Karpas-422 (cell line): ENCODE measurements around the gene LPCAT1. TPM values are rescaled to one million over a fixed set of nuclear protein-coding genes. Genes with fewer than 3 reads are reported as not detected.
"Not testable (repeated sequence)": the region's sequence is repeated elsewhere in the genome, so short reads cannot be mapped to it uniquely, and the experiment has no call there.

Experiments
- DNase-seq: peaks from one replicate; pipeline ENCODE4 v3.0.0-alpha.2; 2015
- H2AFZ ChIP-seq: fragments of 200-600 bp; sonication (generic); 2 replicates; pipeline ENCODE4 v1.6.1; 2014; ENCODE audit warnings: antibody characterized with exemption, low read length, mixed read lengths
- H3K27ac ChIP-seq: fragments of 200-600 bp; sonication (generic); 2 replicates; pipeline ENCODE4 v1.5.1; 2014; ENCODE audit warnings: mild to moderate bottlenecking, low read length, moderate library complexity
- H3K27me3 ChIP-seq: fragments of 200-600 bp; sonication (generic); 2 replicates; pipeline ENCODE4 v1.6.1; 2014; ENCODE audit warnings: low read length, mixed read lengths
- H3K36me3 ChIP-seq: fragments of 200-600 bp; sonication (generic); 2 replicates; pipeline ENCODE4 v1.6.1; 2014; ENCODE audit warnings: low read length, mixed read lengths; ENCODE audit not compliant: insufficient read depth
- H3K4me1 ChIP-seq: fragments of 200-600 bp; sonication (generic); 2 replicates; pipeline ENCODE4 v1.6.1; 2014; ENCODE audit warnings: mild to moderate bottlenecking, low read length, mixed read lengths
- H3K4me2 ChIP-seq: fragments of 200-600 bp; sonication (generic); 2 replicates; pipeline ENCODE4 v1.6.1; 2014; ENCODE audit warnings: low read length, low read depth, mild to moderate bottlenecking; ENCODE audit not compliant: poor library complexity, severe bottlenecking
- H3K4me3 ChIP-seq: fragments of 200-600 bp; sonication (generic); 2 replicates; pipeline ENCODE4 v1.5.1; 2014; ENCODE audit warnings: mild to moderate bottlenecking, antibody characterized with exemption, low read length, mixed read lengths
- H3K79me2 ChIP-seq: fragments of 200-600 bp; sonication (generic); 2 replicates; pipeline ENCODE4 v1.6.1; 2014; ENCODE audit warnings: mild to moderate bottlenecking, low read length, mixed read lengths
- H3K9ac ChIP-seq: fragments of 200-600 bp; sonication (generic); 2 replicates; pipeline ENCODE4 v1.6.0; 2014; ENCODE audit warnings: low read length
- H3K9me2 ChIP-seq: fragments of 200-600 bp; sonication (generic), shearing (Covaris generic); replicated peaks from 2 replicates; pipeline ENCODE4 v1.6.0; 2014; ENCODE audit warnings: mild to moderate bottlenecking, low read length, moderate library complexity; ENCODE audit not compliant: insufficient read depth
- H3K9me3 ChIP-seq: fragments of 300-700, 200-600 bp; sonication (generic); 2 replicates; pipeline ENCODE4 v1.6.1; 2014; ENCODE audit warnings: low read length, mixed read lengths
- H4K20me1 ChIP-seq: fragments of 200-600 bp; sonication (generic); 2 replicates; pipeline ENCODE4 v1.6.1; 2014; ENCODE audit warnings: mild to moderate bottlenecking, antibody characterized with exemption, low read length, low read depth; ENCODE audit not compliant: insufficient read depth
- total RNA-seq: library from RNA; depleted of rRNA; stranded (reverse); fragments of >200 nt; shearing (Covaris generic); gene quantifications from 2 replicates; pipeline ENCODE4 v1.2.3, GENCODE V29; 2014; ENCODE audit warnings: low replicate concordance

The LPCAT1 gene
- total RNA-seq, 1 experiment from 2014 or later: 115 TPM

- Histone ChIP-seq H3K79me2 (no peaks in the 10 kb centered on the region), H3K4me2 (no peak overlapping the region), H3K4me1 (no peaks in the 10 kb centered on the region), H3K36me3 (peaks cover 55% of the 10 kb centered on the region), H3K4me3 (no peak overlapping the region), H3K9me3 (no peaks in the 10 kb centered on the region; the same call in 1 of the 2 replicates), H3K27me3 (no peaks in the 10 kb centered on the region), H3K9me2 (no peaks in the 10 kb centered on the region), H4K20me1 (no peaks in the 10 kb centered on the region), H3K9ac (no peak overlapping the region), H2AFZ (no peak overlapping the region), H3K27ac (no peak overlapping the region)
- DNase-seq: no peak
Observed at GRCh38 chr5:1465117-1465516, 58.6 kb downstream of the LPCAT1 start.

DNA sequence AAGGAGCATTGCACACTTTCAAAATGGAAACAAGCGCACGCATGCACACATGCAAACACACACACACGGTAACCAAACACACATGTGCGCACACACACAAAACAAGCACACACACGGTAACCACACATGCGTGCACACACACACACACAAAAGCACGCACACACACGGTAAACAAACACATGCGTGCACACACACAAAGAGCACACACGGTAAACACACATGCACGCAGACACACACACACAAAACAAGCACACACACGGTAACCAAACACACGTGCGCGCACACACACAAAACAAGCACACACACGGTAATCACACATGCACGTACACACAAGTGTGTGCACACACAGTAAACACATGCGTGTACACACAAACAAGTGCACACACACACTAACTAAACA is 59.2 kb downstream of the LPCAT1 start:
- no peak overlapping the region for H3K4me3 ChIP-seq
- no peak for DNase-seq
- H3K9ac ChIP-seq: no peak overlapping the region
- no peaks in the 10 kb centered on the region; the same call in 1 of the 2 replicates for H3K9me3 ChIP-seq
- H3K27me3 ChIP-seq: no peaks in the 10 kb centered on the region
- H3K4me1 ChIP-seq: no peaks in the 10 kb centered on the region
- no peak overlapping the region for H3K27ac ChIP-seq
- H4K20me1 ChIP-seq: no peaks in the 10 kb centered on the region
- no peaks in the 10 kb centered on the region for H3K79me2 ChIP-seq
- H3K4me2 ChIP-seq: no peak overlapping the region
- H3K36me3 ChIP-seq: peaks cover 57% of the 10 kb centered on the region
- no peaks in the 10 kb centered on the region for H3K9me2 ChIP-seq
- H2AFZ ChIP-seq: no peak overlapping the region

DNA sequence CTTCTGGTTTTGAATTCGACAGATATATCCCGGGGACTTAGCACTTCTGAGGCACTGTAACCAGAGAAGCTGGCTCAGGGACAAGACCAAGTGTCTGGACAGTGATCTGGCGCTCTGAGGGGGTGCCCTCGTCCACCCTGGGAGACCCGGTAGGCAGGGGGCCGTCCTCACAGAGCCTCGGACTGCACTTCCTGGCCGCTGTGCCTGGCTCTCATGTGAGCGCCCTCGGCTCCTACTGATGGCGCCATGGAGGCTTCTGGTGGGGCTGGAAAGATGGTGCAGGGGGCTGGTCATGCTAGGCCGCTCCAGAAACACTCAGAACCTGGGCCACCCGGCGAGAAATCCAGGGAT is 59.7 kb downstream of the LPCAT1 start:
- H3K27me3 ChIP-seq: no peaks in the 10 kb centered on the region
- peaks cover 57% of the 10 kb centered on the region for H3K36me3 ChIP-seq
- H4K20me1 ChIP-seq: no peaks in the 10 kb centered on the region
- H3K79me2 ChIP-seq: no peaks in the 10 kb centered on the region
- H3K9ac ChIP-seq: no peak overlapping the region
- no peak overlapping the region for H2AFZ ChIP-seq
- DNase-seq: no peak
- no peak overlapping the region for H3K4me2 ChIP-seq
- no peaks in the 10 kb centered on the region for H3K4me1 ChIP-seq
- H3K27ac ChIP-seq: no peak overlapping the region
- no peaks in the 10 kb centered on the region; the same call in 1 of the 2 replicates for H3K9me3 ChIP-seq
- H3K9me2 ChIP-seq: no peaks in the 10 kb centered on the region
- H3K4me3 ChIP-seq: no peak overlapping the region

DNA sequence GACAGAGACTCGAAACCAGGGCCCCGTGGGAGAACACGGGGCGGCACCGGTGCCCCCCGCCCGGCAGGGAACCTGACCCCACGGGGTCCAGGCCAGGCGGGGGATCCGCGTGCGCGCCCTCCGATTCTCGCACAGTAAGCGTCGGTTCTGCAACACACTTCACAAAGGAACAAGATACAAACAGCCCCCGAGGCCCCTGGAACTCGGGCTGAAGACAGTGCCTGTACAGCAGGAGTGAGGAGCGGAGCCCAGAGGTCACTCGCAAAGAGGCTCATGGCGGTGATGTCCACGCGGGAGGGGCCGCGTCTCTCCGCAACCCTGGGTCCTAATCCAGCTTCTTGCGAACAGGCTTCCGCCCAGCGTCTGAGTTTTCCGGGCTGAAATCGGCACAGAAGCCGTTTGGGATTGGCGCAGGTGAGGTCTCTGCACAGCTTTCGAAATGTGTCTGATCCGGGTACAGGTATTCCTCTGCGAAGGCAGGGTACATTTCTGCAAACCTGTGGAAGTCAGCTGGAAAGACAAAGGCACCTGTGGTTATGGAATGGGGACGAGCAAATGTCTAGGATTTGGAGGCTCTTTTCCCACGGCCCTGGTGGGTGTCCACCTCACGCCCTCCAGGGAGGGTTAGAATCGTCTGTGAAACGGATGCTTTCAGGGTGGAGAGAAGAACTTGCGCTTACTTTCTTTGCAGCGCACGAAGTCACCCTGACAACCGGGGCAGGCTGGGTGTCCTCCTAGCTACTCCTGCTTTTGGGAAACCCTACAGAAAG is 60.2 kb downstream of the LPCAT1 start:
- peaks cover 53% of the 10 kb centered on the region for H3K36me3 ChIP-seq
- no peak overlapping the region for H2AFZ ChIP-seq
- no peaks in the 10 kb centered on the region for H3K9me2 ChIP-seq
- H3K4me3 ChIP-seq: no peak overlapping the region
- no peaks in the 10 kb centered on the region; the same call in 1 of the 2 replicates for H3K9me3 ChIP-seq
- H3K27ac ChIP-seq: no peak overlapping the region
- H3K27me3 ChIP-seq: no peaks in the 10 kb centered on the region
- H3K4me1 ChIP-seq: no peaks in the 10 kb centered on the region
- H4K20me1 ChIP-seq: no peaks in the 10 kb centered on the region
- no peak overlapping the region for H3K9ac ChIP-seq
- no peak for DNase-seq
- H3K79me2 ChIP-seq: no peaks in the 10 kb centered on the region
- H3K4me2 ChIP-seq: no peak overlapping the region

DNA sequence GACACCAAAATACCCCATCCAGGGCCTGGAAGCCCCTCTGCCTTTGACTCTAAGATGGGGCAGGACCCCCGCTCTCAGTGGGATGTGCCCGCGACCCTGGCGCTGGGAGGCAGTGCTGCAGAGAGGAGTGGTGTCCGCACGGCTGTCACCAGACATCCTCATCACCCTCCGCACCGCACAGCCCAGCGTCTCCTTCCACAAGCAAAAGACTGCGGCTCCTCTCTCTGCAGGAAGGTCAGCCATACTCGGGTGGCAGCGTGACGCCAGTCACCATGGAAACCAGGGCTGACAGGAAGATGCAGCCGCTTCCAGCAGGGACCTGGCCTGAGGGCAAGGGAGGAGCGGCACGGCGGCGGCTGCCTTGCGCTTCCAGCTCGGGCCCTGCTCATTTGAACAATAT is 61.4 kb downstream of the LPCAT1 start:
- Histone ChIP-seq H2AFZ (no peak overlapping the region), H4K20me1 (no peaks in the 10 kb centered on the region), H3K4me1 (no peaks in the 10 kb centered on the region), H3K4me2 (no peak overlapping the region), H3K9me2 (no peaks in the 10 kb centered on the region), H3K4me3 (no peak overlapping the region), H3K9ac (no peak overlapping the region), H3K79me2 (no peaks in the 10 kb centered on the region), H3K36me3 (peaks cover 51% of the 10 kb centered on the region), H3K9me3 (peaks cover 4% of the 10 kb centered on the region; the same call in 1 of the 2 replicates), H3K27ac (no peak overlapping the region), H3K27me3 (no peaks in the 10 kb centered on the region)
- DNase-seq: no peak

- no peak overlapping the region for H3K4me3 ChIP-seq
- no peaks in the 10 kb centered on the region for H3K27me3 ChIP-seq
- peaks cover 57% of the 10 kb centered on the region for H3K36me3 ChIP-seq
- peaks cover 11% of the 10 kb centered on the region; the same call in 1 of the 2 replicates for H3K9me3 ChIP-seq
- no peaks in the 10 kb centered on the region for H3K9me2 ChIP-seq
- H3K9ac ChIP-seq: no peak overlapping the region
- H3K27ac ChIP-seq: no peak overlapping the region
- H2AFZ ChIP-seq: no peak overlapping the region
- H3K4me1 ChIP-seq: no peaks in the 10 kb centered on the region
- no peaks in the 10 kb centered on the region for H4K20me1 ChIP-seq
- no peak for DNase-seq
- no peak overlapping the region for H3K4me2 ChIP-seq
- no peaks in the 10 kb centered on the region for H3K79me2 ChIP-seq
Observed at GRCh38 chr5:1461396-1461795, 62.4 kb downstream of the LPCAT1 start.

GRCh38 chr5:1460054-1460682 is 63.6 kb downstream of the LPCAT1 start:
- H3K27me3 ChIP-seq: no peaks in the 10 kb centered on the region
- peaks cover 16% of the 10 kb centered on the region for H3K9me3 ChIP-seq
- no peaks in the 10 kb centered on the region for H3K9me2 ChIP-seq
- H4K20me1 ChIP-seq: no peaks in the 10 kb centered on the region
- H3K79me2 ChIP-seq: no peaks in the 10 kb centered on the region
- H3K9ac ChIP-seq: no peak overlapping the region
- H3K4me1 ChIP-seq: no peaks in the 10 kb centered on the region
- H3K27ac ChIP-seq: no peak overlapping the region
- H3K4me2 ChIP-seq: no peak overlapping the region
- peaks cover 55% of the 10 kb centered on the region for H3K36me3 ChIP-seq
- no peak for DNase-seq
- H2AFZ ChIP-seq: no peak overlapping the region
- H3K4me3 ChIP-seq: no peak overlapping the region

GRCh38 chr5:1459435-1459834 is 64.3 kb downstream of the LPCAT1 start:
- Histone ChIP-seq H3K36me3 (peaks cover 47% of the 10 kb centered on the region), H3K9me3 (peaks cover 16% of the 10 kb centered on the region)
- not testable (repeated sequence) for DNase-seq, H3K27ac ChIP-seq, H3K4me3 ChIP-seq, H3K27me3 ChIP-seq, H3K79me2 ChIP-seq, H3K4me1 ChIP-seq, H4K20me1 ChIP-seq, H3K9me2 ChIP-seq, H2AFZ ChIP-seq, H3K9ac ChIP-seq, H3K4me2 ChIP-seq
